NCI-H345 treated with DMSO at 0.1 percent for 48 hours (cell line): Measurements from ENCODE around the gene IDH2.
"Not testable (repeated sequence)": the region's sequence is repeated elsewhere in the genome, so short reads cannot be mapped to it uniquely, and the experiment has no call there.

Experiments
- DNase-seq: peaks from one replicate; lab custom pipeline; 2025; ENCODE audit not compliant: unreplicated experiment; lab: John Stamatoyannopoulos, UW

IDH2 gene

DNA sequence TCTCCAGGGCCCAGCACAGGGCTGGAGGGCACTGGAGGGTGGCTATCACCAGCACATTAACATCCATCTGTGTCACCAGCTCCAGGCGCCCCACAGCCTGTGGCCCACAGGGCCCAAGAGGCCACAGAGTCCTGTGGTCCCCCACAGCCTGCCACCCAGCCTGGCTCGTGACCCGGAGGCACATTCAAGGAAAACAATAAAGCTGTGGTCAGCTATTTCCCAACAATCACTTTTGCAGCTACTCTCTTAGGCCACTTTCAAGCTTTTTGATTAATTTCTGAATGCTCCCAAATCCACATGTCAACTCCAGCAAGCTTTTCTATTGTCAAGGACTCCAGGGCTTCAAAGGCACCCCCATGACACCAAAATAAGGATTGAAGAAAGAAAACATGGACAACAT, 16.7 kb downstream of the IDH2 start:
- DNase-seq, result no peak

- DNase-seq, result no peak
Observed at GRCh38 chr15:90084876-90085423, 17.3 kb downstream of the IDH2 start.

DNA sequence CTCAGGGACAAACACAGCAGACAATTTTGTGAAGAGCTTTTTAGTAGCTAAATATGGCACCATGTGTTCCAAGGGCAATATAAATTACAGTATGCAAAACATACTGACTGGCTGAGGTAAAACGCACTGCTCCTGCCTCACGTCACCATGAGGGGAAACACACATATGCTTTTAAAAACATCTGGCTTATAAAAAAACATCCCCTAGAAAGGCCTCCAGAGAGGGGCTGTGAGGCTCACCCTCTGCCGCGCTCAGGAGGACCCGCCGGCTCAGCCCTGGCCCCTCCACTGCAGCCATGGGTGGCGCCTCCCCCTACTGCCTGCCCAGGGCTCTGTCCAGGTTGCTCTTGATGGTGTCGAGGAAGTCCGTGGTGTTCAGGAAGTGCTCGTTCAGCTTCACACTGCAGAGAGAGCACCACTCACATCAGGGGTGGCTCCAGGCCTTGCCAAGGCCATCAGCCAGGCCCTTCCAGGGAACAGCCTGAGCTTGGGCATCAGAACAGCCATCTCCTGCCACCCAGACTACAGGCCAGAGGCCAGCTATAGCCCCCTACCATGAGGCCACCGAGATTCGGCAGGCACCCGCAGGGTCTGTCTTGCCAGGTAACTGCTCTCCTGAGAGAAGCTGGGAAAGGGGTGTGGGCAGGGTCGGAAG, 18.2 kb downstream of the IDH2 start:
- no peak for DNase-seq

- no peak for DNase-seq
Observed at GRCh38 chr15:90083419-90083818, 18.8 kb downstream of the IDH2 start.

DNA sequence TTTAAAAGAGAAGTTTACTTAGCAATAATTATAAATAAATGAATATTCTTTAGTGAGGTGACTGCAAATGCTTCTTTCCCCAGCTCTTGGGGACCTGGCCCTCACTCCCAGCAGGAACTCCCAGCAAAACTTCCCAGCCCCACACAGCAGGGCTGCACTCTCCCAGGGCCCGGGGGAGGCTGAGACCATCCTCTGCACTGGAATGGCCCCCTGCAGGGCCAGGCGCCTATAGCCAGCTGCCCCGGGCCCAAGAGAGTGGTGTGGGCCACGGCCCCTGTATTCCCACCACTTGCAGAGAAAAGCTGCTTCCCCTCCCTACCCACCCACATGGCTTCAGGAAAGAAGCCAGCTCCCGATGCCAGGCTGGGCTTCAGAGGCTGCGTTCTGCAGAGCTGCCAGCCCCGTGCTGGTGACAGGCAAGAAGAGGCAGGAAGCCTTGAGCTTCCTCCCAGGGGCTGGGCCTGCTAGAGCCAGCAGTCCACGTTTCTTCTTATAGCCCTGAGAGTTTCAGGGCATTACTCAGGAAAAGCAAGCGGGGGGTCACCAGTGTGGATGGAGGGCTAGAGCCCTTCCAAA, 20.0 kb downstream of the IDH2 start:
- DNase-seq, result no peak

DNA sequence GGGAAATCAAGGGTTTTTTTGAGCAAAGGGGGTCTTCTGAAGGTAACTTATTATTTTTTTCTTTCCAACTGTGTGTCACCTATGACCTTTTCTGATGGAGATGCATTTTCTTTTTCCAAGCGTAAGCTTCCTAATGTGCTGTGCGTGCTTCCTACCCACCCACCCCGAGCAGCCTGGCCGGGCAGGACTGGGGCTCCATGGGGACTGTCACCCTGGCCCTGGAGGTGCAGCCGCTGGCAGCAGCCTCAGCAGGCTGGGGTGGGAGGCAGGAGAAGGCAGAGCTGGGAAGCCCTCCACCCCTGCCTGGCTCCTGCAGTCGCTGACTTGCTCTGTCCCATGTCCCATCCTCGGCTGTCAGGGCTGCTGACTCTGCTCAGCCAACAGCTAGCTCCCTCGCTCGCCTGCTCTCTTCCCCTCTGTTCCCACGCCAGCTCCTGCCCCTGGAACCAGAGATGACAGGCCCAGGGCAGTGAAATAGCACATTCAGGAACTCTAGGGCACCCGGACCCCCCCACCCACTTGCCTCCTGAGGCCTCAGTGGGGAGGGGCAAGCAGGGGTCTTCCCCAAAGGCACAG, 21.4 kb downstream of the IDH2 start:
- no peak for DNase-seq

DNA sequence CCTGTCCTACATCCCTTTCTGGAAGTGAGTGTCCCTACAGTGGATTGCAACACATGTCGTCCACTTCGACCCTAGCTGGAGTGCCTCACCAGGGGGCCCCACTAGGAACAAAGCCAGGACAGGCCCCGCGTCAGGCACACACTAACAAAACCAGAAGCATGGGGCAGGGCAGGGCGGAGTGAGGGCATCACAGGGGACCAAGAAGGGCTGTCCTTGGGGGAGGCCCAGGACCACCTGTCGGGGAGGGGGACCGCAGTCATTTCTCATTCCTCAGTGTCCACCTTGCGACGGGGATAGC, 21.9 kb downstream of the IDH2 start:
- DNase-seq, result no peak

GRCh38 chr15:90079619-90080457, 22.4 kb downstream of the IDH2 start:
- no peak for DNase-seq

DNA sequence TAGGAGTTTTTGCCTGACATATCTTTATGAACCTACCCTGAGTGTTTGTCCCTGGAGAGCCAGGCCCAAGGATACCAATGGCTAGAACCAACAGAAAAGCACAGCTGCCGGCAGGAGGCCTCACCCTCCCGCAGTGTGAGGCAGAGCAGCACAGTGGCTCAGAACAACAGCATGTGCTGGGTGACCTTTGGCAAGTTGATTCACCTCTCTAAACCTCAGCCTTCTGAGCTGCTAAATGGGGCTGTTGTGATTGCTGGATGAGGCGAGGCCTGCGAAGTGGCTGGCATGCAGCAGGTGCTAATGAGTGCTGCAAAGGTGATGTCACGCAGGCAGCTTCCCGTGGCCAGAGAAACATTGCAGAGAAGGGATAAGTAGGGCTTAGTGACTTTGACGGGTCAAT, 23.3 kb downstream of the IDH2 start:
- no peak for DNase-seq

DNA sequence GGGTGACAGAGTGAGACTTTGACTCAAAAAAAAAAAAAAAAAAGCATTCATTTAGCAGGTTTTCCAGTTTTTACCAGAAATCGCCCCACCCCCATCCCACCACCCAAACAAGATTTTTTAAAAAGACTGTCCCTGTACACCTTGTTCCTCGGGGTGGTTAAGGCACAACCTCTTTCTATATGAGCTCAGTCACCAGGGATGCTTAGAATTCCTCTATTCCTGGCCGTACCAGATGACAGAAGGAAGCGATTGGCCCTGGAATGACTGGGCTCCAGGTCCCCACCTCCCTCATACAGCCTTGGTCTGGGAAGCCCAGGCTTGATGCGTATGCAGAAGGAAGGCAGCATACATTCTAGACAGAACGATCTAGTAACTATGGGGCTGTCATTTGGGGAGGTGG, 25.6 kb downstream of the IDH2 start:
- DNase-seq, result no peak

GRCh38 chr15:90075420-90076289, 26.6 kb downstream of the IDH2 start:
- no peak for DNase-seq

DNA sequence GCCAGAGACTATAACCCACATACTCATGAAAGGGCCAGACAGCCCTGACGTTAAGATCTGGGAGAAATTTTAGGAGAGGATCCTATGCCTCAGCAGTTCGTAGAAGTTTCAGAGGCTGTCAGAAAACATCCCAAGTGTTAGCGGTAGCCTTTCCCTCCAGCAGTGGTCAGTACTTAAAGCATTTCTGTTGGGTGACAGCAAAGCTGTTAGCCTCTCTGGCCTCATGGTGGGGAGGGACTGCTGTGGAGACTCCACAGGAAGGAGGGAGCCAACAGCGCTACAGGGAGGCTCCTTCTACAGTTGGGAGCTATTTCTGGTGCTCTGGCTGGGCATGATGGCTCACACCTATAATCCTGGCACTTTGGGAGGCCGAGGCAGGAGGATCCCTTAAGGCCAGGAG, 27.4 kb downstream of the IDH2 start:
- DNase-seq, result no peak

GRCh38 chr15:90074023-90074422, 28.2 kb downstream of the IDH2 start:
- DNase-seq, result no peak

DNA sequence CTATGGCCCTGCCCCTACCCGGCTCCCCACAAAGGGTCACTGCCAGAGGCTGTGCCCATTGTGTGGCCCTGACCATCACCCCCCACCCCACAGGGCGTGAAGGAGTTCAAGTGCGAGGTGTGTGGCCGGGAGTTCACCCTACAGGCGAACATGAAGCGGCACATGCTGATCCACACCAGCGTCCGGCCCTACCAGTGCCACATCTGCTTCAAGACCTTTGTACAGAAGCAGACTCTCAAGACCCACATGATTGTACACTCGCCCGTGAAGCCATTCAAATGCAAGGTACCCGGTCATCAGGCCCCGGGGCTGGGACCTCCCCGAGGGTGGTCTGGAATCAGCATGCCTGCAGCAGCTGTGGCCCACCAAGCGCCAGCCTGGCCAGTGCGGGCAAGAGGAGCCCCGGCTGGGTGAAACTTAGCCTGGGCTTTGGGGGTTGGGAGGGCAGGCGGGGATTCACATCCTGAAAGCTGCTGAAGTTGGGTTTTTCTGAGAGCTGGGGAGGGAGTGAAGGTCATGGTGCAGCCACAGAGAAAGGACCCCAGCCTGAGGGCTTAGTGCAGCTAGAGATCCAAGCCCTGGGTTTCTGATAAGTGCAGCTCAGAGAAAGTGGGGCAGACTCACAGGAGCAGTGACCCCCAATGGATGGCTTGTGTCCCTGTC, 29.2 kb downstream of the IDH2 start:
- DNase-seq, result no peak

DNA sequence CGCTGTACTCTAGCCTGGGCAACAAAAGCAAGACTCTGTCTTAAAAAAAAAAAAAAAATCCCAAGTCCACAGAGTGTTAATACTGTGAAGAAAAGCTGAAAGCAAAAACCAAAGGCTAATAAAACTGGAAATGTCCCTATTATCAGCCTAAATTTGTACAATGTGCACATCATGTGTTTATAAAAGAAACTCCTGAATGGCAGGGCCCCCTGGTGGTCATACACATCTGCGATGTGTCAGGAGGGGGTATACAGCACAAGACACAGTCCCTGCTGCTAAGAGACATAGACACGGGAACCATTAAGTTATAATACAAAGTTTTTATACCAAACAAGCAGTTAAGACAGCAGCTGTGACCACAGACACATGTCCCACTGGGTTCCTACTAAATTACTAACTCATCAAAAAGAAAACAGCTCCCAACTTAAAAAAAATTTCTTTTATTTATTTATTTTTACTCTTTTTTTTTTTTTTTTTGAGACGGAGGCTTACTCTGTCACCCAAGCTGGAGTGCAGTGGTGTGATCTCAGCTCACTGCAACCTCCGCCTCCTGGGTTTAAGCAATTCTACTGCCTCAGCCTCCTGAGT, 31.0 kb downstream of the IDH2 start:
- peak; percentile 41 for DNase-seq

- not testable (repeated sequence) for DNase-seq
Observed at GRCh38 chr15:90070623-90071022, 31.6 kb downstream of the IDH2 start.

- no peak for DNase-seq
Observed at GRCh38 chr15:90067953-90068606, 34.2 kb downstream of the IDH2 start.

- DNase-seq, result no peak
Observed at GRCh38 chr15:90067181-90067952, 34.9 kb downstream of the IDH2 start.

GRCh38 chr15:90065682-90066049, 36.6 kb downstream of the IDH2 start:
- no peak for DNase-seq
